ENCODE measurements around the gene ARHGAP44.
"Not testable (repeated sequence)": the region's sequence is repeated elsewhere in the genome, so short reads cannot be mapped to it uniquely, and the experiment has no call there.

Gene ARHGAP44

DNA sequence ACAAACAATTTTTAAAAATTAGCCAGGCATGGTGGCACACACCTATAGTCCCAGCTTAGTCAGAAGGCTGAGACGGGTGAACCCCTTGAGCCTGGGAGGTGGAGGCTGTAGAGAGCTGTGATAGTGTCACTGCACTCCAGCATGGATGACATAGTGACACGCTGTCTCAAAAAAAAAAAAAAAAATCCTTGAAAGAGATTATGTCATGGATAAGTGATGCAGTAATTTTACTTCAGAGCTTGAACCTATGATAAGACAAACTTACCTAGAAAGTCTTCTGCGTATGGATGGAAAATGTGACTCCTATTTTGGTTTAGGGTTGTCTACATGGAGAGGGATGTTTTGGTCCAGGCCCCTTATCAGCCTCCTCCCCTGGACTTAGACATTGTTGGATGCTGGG, 176.7 kb downstream of the ARHGAP44 start:
- no peaks in the 10 kb centered on the region for H3K36me3 ChIP-seq (ENCODE audit: insufficient read depth, low read length)
- H3K4me1 ChIP-seq (ENCODE audit: control insufficient read depth, insufficient read depth, low read length), result no peaks in the 10 kb centered on the region
- no peak overlapping the region for H3K9ac ChIP-seq (ENCODE audit: low read depth, low read length)
- H3K4me2 ChIP-seq (ENCODE audit: low read length), result no peak overlapping the region
- H3K27me3 ChIP-seq (ENCODE audit: control insufficient read depth, insufficient read depth, low read length), result peaks cover 16% of the 10 kb centered on the region
- no peaks in the 10 kb centered on the region for H3K9me3 ChIP-seq (replicated peaks; ENCODE audit: low read length)
- no peak overlapping the region for H3K4me3 ChIP-seq (ENCODE audit: low read length)

DNA sequence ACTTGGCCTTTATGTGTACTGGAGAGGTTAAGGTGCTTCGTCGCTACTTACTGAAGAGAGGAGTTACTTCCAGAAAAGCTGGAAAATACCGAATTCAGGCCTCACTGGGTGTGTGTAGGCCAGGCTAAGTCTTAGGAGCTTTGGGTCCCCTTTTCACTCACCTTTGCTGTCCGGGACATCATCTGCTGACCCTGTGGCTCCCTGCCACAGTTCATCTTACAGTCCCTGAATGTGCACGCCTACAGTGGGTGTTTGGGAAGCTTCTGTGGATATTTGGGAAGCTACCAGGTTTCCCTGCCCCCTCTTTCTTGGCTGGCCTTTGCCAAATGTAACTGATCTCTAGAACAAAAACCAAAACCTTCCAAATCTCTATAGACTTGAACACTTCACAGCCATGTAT, 177.1 kb downstream of the ARHGAP44 start:
- Histone ChIP-seq H3K9me3 (replicated peaks; ENCODE audit: low read length) (no peaks in the 10 kb centered on the region), H3K4me3 (ENCODE audit: low read length) (no peak overlapping the region), H3K9ac (ENCODE audit: low read depth, low read length) (no peak overlapping the region), H3K27me3 (ENCODE audit: control insufficient read depth, insufficient read depth, low read length) (peaks cover 20% of the 10 kb centered on the region), H3K36me3 (ENCODE audit: insufficient read depth, low read length) (no peaks in the 10 kb centered on the region), H3K4me1 (ENCODE audit: control insufficient read depth, insufficient read depth, low read length) (no peaks in the 10 kb centered on the region), H3K4me2 (ENCODE audit: low read length) (no peak overlapping the region)

DNA sequence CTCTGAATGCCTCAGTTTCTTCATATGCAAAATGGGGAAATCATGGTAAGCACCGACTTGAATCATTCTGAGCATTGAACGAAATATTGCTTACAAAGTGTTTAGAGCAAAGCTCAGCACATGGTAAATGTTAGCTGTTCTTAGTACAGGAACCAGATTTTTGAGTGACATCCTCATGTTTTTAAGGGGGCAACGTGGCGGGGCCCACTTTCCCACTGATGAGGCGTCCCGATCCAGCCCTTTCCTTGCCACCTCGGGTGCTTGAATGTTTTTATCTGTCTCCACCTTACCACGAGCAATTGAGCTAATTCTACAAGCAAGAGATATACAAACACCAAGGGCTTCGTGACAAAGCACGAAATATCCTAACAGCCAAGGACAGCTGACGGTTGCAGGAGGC, 178.7 kb downstream of the ARHGAP44 start:
- Histone ChIP-seq H3K9ac (ENCODE audit: low read depth, low read length) (no peak overlapping the region), H3K27me3 (ENCODE audit: control insufficient read depth, insufficient read depth, low read length) (peaks cover 28% of the 10 kb centered on the region), H3K36me3 (ENCODE audit: insufficient read depth, low read length) (no peaks in the 10 kb centered on the region), H3K4me3 (ENCODE audit: low read length) (no peak overlapping the region), H3K4me2 (ENCODE audit: low read length) (no peak overlapping the region), H3K4me1 (ENCODE audit: control insufficient read depth, insufficient read depth, low read length) (no peaks in the 10 kb centered on the region), H3K9me3 (replicated peaks; ENCODE audit: low read length) (no peaks in the 10 kb centered on the region)

DNA sequence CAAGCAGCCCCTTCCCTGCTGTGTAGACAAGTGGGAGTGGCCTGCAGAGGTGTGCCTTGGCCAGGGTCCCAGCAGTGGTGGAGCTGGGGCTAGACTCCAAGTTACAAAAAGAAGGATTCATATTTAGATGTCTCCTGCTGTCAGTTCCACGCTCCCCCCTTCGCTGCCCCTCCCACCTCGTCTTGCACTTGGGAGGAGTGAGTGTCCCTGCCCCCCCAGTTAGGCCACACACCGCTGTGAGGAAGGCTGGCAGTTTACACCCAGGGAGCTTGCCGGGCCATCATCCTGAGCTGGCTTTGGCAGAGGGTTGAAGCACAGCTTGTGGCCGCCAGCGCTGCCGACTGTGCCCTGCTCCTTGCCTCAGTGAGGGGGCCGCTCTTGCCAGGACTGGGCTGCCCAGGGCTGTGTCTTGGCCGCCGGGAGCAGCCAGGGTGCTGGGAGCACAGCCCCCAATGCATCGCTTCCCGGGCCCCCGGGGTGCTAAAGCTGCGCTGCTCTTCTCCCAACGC, 184.3 kb downstream of the ARHGAP44 start:
- H3K4me1 ChIP-seq (ENCODE audit: control insufficient read depth, insufficient read depth, low read length), result peaks cover 9% of the 10 kb centered on the region
- H3K9ac ChIP-seq (ENCODE audit: low read depth, low read length), result no peak overlapping the region
- no peaks in the 10 kb centered on the region for H3K9me3 ChIP-seq (replicated peaks; ENCODE audit: low read length)
- no peaks in the 10 kb centered on the region for H3K36me3 ChIP-seq (ENCODE audit: insufficient read depth, low read length)
- peak overlapping the region; percentile 53 for H3K4me3 ChIP-seq (ENCODE audit: low read length)
- H3K27me3 ChIP-seq (ENCODE audit: control insufficient read depth, insufficient read depth, low read length), result peaks cover 42% of the 10 kb centered on the region
- H3K4me2 ChIP-seq (ENCODE audit: low read length), result peak overlapping the region; percentile 81

DNA sequence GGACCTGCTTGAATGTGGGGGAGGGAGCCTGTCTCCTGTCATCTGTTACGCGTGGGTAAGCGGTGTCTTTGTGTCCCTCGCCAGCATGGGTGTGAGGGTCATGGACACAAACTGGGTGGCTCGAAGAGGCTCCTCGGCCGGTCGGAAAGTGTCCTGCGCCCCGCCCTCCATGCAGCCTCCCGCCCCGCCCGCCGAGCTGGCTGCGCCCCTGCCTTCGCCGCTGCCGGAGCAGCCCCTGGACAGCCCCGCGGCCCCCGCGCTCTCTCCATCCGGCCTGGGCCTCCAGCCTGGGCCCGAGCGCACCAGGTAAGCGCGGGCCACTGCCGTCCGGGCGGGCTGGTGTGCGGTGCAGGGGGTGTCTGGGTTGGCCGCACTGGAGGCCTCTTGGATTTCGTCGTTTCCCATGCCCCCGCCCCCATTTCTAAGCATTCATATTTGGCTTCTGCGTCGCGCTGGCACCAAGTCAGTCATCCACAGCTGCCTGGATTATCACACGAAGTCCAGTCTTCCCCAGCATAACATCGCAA, 184.8 kb downstream of the ARHGAP44 start:
- no peak overlapping the region for H3K9ac ChIP-seq (ENCODE audit: low read depth, low read length)
- peak overlapping the region; percentile 53 for H3K4me3 ChIP-seq (ENCODE audit: low read length)

DNA sequence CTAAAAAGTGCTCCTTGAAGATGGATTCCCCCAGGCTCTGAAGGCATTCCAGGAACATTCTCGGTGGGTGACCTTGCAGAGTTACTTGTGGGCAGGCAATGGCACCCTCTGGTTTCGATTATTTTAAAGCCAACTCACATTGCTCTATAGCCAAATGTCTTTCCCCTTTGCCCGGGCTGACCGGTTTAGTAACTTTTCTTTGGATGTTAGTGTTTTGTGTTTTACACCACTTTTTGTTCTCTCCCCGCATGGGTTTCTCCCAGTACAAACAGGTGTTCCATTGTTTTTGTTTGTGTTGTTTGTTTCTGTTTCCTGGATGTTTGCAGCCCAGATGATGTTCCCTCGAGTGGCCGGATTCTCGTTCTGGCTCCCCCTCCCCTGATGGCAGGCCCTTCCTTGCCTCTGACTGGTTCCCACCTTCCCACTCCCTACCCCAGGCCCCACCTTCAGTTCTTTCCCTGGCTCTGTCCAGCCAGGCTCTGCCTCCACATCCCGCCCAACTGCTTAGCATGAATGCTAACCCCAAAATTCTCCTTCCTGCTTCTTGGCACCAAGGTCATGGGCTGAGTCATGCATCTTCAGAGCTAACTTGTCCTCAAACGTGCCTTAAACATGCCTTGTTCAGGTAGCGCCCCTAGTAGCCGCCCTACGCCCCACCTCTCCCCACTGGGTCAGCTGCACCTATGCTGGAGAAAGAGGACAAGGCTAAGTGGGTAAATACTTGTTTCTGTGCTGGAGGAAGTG, 187.9 kb downstream of the ARHGAP44 start:
- Histone ChIP-seq H3K27me3 (ENCODE audit: control insufficient read depth, insufficient read depth, low read length) (peaks cover 19% of the 10 kb centered on the region), H3K4me1 (ENCODE audit: control insufficient read depth, insufficient read depth, low read length) (peaks cover 9% of the 10 kb centered on the region), H3K4me2 (ENCODE audit: low read length) (no peak overlapping the region), H3K9ac (ENCODE audit: low read depth, low read length) (no peak overlapping the region), H3K36me3 (ENCODE audit: insufficient read depth, low read length) (no peaks in the 10 kb centered on the region), H3K9me3 (replicated peaks; ENCODE audit: low read length) (no peaks in the 10 kb centered on the region), H3K4me3 (ENCODE audit: low read length) (no peak overlapping the region)

More for the DNA sequence above, 184.8 kb downstream of the ARHGAP44 start:
- Histone ChIP-seq H3K4me2 (ENCODE audit: low read length) (peak overlapping the region; percentile 81), H3K36me3 (ENCODE audit: insufficient read depth, low read length) (no peaks in the 10 kb centered on the region), H3K27me3 (ENCODE audit: control insufficient read depth, insufficient read depth, low read length) (peaks cover 42% of the 10 kb centered on the region), H3K9me3 (replicated peaks; ENCODE audit: low read length) (no peaks in the 10 kb centered on the region), H3K4me1 (ENCODE audit: control insufficient read depth, insufficient read depth, low read length) (peaks cover 9% of the 10 kb centered on the region)

DNA sequence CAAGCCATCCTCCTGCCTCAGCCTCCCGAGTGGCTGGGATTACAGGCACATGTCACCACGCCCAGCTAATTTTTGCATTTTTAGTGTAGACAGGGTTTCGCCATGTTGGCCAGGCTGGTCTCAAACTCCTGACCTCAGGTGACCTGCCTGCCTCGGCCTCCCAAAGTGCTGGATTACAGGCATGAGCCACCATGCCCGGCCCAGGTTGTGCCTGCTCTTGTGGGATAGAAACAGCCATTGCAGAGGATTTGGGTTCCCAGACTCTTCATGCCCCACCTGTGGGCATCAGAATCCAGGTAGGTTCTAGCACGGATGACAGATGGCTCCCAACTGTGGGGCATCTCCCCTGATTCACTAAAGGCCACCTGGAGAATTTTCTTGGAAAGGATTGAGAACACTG, 189.5 kb downstream of the ARHGAP44 start:
- not testable (repeated sequence) for H3K9me3 ChIP-seq (replicated peaks; ENCODE audit: low read length); H3K36me3 ChIP-seq (ENCODE audit: insufficient read depth, low read length)

DNA sequence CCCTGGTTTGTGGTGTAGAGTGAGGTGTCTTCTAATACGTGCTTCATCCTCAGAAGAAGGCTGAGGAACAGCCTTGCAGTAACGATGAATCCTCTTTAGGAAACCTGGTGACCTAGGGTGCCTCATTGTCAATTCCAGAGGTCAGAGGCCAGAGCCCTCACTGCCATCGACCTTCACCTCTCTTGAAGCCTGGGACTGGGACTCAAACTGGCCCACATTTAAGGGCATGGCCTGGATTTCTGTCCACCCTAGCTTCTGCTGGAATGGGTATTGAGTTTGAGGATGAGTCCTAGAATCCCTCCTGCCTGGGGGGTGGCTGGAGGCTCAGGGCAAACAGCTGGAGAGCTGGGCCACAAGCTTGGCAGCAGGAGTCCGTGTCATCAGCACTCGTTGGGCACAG, 189.9 kb downstream of the ARHGAP44 start:
- H3K4me1 ChIP-seq (ENCODE audit: control insufficient read depth, insufficient read depth, low read length), result peaks cover 10% of the 10 kb centered on the region
- H3K9me3 ChIP-seq (replicated peaks; ENCODE audit: low read length), result no peaks in the 10 kb centered on the region
- peaks cover 10% of the 10 kb centered on the region for H3K27me3 ChIP-seq (ENCODE audit: control insufficient read depth, insufficient read depth, low read length)
- H3K4me2 ChIP-seq (ENCODE audit: low read length), result no peak overlapping the region
- no peaks in the 10 kb centered on the region for H3K36me3 ChIP-seq (ENCODE audit: insufficient read depth, low read length)
- H3K4me3 ChIP-seq (ENCODE audit: low read length), result no peak overlapping the region
- H3K9ac ChIP-seq (ENCODE audit: low read depth, low read length), result no peak overlapping the region

More for the DNA sequence above, 189.5 kb downstream of the ARHGAP44 start:
- Histone ChIP-seq H3K4me1 (ENCODE audit: control insufficient read depth, insufficient read depth, low read length) (peaks cover 10% of the 10 kb centered on the region), H3K27me3 (ENCODE audit: control insufficient read depth, insufficient read depth, low read length) (peaks cover 13% of the 10 kb centered on the region)
- H3K4me3 ChIP-seq (ENCODE audit: low read length); H3K9ac ChIP-seq (ENCODE audit: low read depth, low read length); H3K4me2 ChIP-seq (ENCODE audit: low read length): not testable (repeated sequence)

DNA sequence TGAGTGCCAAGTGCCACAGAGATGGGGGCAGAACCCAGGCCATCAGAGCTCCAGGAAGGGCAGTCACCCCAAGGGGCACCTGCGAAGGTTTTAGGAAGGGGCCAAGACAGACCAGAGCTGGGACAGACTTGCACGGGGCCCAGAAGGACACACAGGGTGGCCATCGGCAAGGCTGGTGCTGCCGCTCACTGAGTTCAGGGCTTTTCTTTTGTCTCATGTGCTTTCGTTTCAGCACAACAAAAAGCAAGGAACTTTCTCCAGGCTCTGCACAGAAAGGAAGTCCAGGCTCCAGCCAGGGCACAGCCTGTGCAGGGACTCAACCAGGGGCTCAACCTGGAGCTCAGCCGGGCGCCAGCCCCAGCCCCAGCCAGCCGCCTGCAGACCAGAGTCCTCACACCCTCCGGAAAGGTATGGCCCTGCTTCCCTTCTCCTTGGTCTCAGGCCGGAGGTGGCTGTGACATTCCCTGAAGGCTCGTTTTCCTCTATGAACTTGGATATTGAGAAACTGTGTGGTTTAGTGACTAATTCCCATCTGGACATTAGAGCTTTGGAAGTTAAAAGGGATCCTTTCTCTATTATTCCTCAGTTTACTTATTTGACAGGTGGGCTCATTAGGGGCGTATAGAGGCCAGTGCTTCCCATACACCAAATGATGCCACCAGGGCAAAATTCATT, 190.7 kb downstream of the ARHGAP44 start:
- Histone ChIP-seq H3K9ac (ENCODE audit: low read depth, low read length) (no peak overlapping the region), H3K4me2 (ENCODE audit: low read length) (no peak overlapping the region), H3K4me1 (ENCODE audit: control insufficient read depth, insufficient read depth, low read length) (peaks cover 14% of the 10 kb centered on the region), H3K9me3 (replicated peaks; ENCODE audit: low read length) (no peaks in the 10 kb centered on the region), H3K27me3 (ENCODE audit: control insufficient read depth, insufficient read depth, low read length) (peaks cover 7% of the 10 kb centered on the region), H3K4me3 (ENCODE audit: low read length) (no peak overlapping the region), H3K36me3 (ENCODE audit: insufficient read depth, low read length) (no peaks in the 10 kb centered on the region)

DNA sequence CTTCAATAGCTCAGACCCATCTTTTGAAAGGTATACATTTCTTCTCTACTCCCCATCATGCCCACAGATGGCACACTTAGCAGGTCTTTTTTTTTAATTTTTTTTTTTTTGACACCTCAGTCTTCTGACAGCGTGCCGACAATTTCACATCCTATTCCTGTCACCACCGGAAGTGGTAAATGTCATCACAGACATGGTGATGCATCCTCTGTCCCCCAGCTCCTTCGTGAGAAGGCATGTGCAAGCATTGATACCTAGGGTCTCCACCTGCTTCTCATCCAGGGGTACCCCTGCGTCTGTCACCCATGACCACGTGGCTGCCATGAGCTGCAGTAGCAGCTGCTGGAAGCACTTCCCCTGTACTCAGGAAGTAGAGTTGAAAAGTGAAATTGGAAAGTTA, 192.9 kb downstream of the ARHGAP44 start:
- Histone ChIP-seq H3K4me2 (ENCODE audit: low read length) (no peak overlapping the region), H3K36me3 (ENCODE audit: insufficient read depth, low read length) (no peaks in the 10 kb centered on the region), H3K27me3 (ENCODE audit: control insufficient read depth, insufficient read depth, low read length) (peaks cover 4% of the 10 kb centered on the region), H3K4me1 (ENCODE audit: control insufficient read depth, insufficient read depth, low read length) (peaks cover 29% of the 10 kb centered on the region), H3K9ac (ENCODE audit: low read depth, low read length) (no peak overlapping the region), H3K4me3 (ENCODE audit: low read length) (no peak overlapping the region), H3K9me3 (replicated peaks; ENCODE audit: low read length) (no peaks in the 10 kb centered on the region)

DNA sequence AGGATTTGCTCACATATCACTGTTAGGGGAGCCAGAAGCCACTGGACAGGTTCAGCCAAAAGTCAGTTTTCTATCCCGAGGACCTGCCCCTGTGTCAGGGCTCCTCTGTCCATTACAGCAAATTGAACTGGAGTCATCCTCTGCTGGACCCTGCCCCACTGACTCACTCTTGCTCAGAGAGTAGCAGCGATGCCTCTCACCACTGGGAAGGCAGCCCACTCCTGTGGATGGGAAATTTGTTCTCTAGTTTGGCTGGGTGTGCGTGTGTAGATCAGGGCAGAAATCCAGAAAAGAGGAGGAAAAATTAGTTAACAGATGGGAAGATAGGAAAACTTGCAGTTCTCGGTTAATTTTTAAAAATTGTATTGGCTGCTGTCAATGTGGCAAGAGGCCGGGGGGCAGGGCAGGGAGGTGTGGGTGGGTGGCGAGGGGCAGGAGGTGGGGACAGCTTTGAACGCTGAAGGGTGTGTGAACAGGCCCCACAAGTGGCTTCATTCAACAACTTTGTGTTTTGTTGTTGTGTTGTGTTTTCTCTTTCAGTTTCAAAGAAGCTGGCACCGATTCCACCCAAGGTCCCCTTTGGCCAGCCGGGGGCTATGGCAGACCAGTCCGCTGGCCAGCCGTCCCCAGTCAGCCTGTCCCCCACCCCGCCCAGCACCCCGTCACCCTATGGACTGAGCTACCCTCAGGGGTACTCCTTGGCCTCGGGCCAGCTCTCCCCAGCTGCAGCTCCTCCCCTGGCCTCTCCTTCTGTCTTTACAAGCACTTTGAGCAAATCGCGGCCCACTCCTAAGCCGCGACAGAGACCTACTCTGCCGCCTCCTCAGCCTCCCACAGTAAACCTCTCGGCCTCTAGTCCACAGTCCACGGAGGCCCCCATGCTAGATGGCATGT, 194.9 kb downstream of the ARHGAP44 start:
- Histone ChIP-seq H3K27me3 (ENCODE audit: control insufficient read depth, insufficient read depth, low read length) (peaks cover 4% of the 10 kb centered on the region), H3K4me3 (ENCODE audit: low read length) (peak overlapping the region; percentile 20), H3K9ac (ENCODE audit: low read depth, low read length) (peak overlapping the region; percentile 24), H3K9me3 (replicated peaks; ENCODE audit: low read length) (no peaks in the 10 kb centered on the region), H3K36me3 (ENCODE audit: insufficient read depth, low read length) (no peaks in the 10 kb centered on the region), H3K4me1 (ENCODE audit: control insufficient read depth, insufficient read depth, low read length) (peaks cover 32% of the 10 kb centered on the region), H3K4me2 (ENCODE audit: low read length) (peak overlapping the region; percentile 65)

All from skeletal muscle satellite cell (primary cell).